OCI-LY3 (cell line): ENCODE measurements around the gene MOGAT2.
A peak's percentile ranks its signal among the peaks of the same experiment; 100 is the strongest.

ENCODE experiments used
- H2AFZ ChIP-seq: fragments of 200-600, 300-600 bp; shearing (Covaris generic); 2 replicates; pipeline ENCODE4 v1.6.0; 2014; ENCODE audit warnings: antibody characterized with exemption, low read depth, low read length
- H3K27ac ChIP-seq: fragments of 200-600, 300-600 bp; sonication (generic); 2 replicates; pipeline ENCODE4 v1.5.1; 2014; ENCODE audit warnings: mild to moderate bottlenecking, low read length, moderate library complexity, mixed read lengths
- H3K27me3 ChIP-seq: fragments of 200-600, 300-600 bp; sonication (generic); 2 replicates; pipeline ENCODE4 v1.6.1; 2014; ENCODE audit warnings: low read depth, low read length, mixed read lengths
- H3K36me3 ChIP-seq: fragments of 200-600, 300-600 bp; sonication (generic); replicated peaks from 2 replicates; pipeline ENCODE3; 2014; ENCODE audit warnings: low read depth, low read length, mixed read lengths
- H3K4me1 ChIP-seq: fragments of 300-600, 200-600 bp; sonication (generic); 2 replicates; pipeline ENCODE4 v1.6.1; 2014; ENCODE audit warnings: low read length, mixed read lengths
- H3K4me2 ChIP-seq: fragments of 200-600, 300-600 bp; sonication (generic); 2 replicates; pipeline ENCODE4 v1.6.1; 2014; ENCODE audit warnings: low read length, mixed read lengths
- H3K4me3 ChIP-seq: fragments of 300-600, 200-600 bp; sonication (generic); 2 replicates; pipeline ENCODE4 v1.5.1; 2014; ENCODE audit warnings: antibody characterized with exemption, mild to moderate bottlenecking, low read length, moderate library complexity
- H3K79me2 ChIP-seq: fragments of 300-600, 200-600 bp; shearing (Covaris generic); 2 replicates; pipeline ENCODE4 v1.6.1; 2014; ENCODE audit warnings: mild to moderate bottlenecking, low read length, mixed read lengths
- H3K9ac ChIP-seq: fragments of 300-600, 200-600 bp; shearing (Covaris generic); 2 replicates; pipeline ENCODE4 v1.6.0; 2014; ENCODE audit warnings: mild to moderate bottlenecking, low read length, moderate library complexity
- H3K9me3 ChIP-seq: fragments of 200-600, 300-600 bp; shearing (Covaris generic); 2 replicates; pipeline ENCODE4 v1.6.1; 2014; ENCODE audit warnings: low read length, mixed read lengths; ENCODE audit not compliant: insufficient read depth
- H4K20me1 ChIP-seq: fragments of 200-600, 300-600 bp; sonication (generic); 2 replicates; pipeline ENCODE4 v1.6.1; 2016; ENCODE audit warnings: low read length, mixed read lengths; ENCODE audit not compliant: insufficient read depth
- CTCF ChIP-seq: fragments of 200-600, 300-600 bp; sonication (generic); IDR thresholded peaks from 2 replicates; pipeline ENCODE4 v1.5.1; 2014; ENCODE audit warnings: antibody characterized with exemption, low read length, low read depth
- EZH2phosphoT487 ChIP-seq: fragments of 200-600 bp; shearing (Covaris generic); IDR thresholded peaks from 2 replicates; pipeline ENCODE4 v1.6.1; 2018; ENCODE audit warnings: antibody characterized with exemption, mixed run types, low read depth

Gene MOGAT2

GRCh38 chr11:75715688-75716087 lies 1.9 kb upstream of the MOGAT2 start:
- no peak overlapping the region for H3K4me2 ChIP-seq
- no peak overlapping the region for H3K27ac ChIP-seq
- H3K4me3 ChIP-seq: no peak overlapping the region
- peaks cover 14% of the 10 kb centered on the region for H3K4me1 ChIP-seq
- no peaks in the 10 kb centered on the region for H3K9me3 ChIP-seq
- no peaks in the 10 kb centered on the region for H3K79me2 ChIP-seq
- 0 out of 2 replicates have a peak, but pooled peaks cover 4% of the 10 kb centered on the region for H3K27me3 ChIP-seq
- no peaks in the 10 kb centered on the region for H3K36me3 ChIP-seq
- no peak for TF ChIP-seq CTCF
- TF ChIP-seq EZH2phosphoT487: no peak
- no peak overlapping the region for H2AFZ ChIP-seq
- no peak overlapping the region for H3K9ac ChIP-seq
- H4K20me1 ChIP-seq: no peaks in the 10 kb centered on the region

- Histone ChIP-seq H3K4me1 (peaks cover 14% of the 10 kb centered on the region), H3K27me3 (no peaks in the 10 kb centered on the region), H3K79me2 (no peaks in the 10 kb centered on the region), H3K4me3 (no peak overlapping the region), H2AFZ (no peak overlapping the region), H3K9ac (no peak overlapping the region), H3K9me3 (no peaks in the 10 kb centered on the region), H3K4me2 (no peak overlapping the region), H3K27ac (no peak overlapping the region), H3K36me3 (no peaks in the 10 kb centered on the region), H4K20me1 (no peaks in the 10 kb centered on the region)
- TF ChIP-seq CTCF (no peak), EZH2phosphoT487 (no peak)
Observed at GRCh38 chr11:75716659-75717058, 979 bp upstream of the MOGAT2 start.

- Histone ChIP-seq H4K20me1 (no peaks in the 10 kb centered on the region), H3K36me3 (no peaks in the 10 kb centered on the region), H3K79me2 (no peaks in the 10 kb centered on the region), H3K27ac (peak overlapping the region; percentile 9; the same call in 1 of the 2 replicates), H3K27me3 (no peaks in the 10 kb centered on the region), H3K4me2 (peak overlapping the region; percentile 58), H3K4me1 (peaks cover 14% of the 10 kb centered on the region), H3K4me3 (peak overlapping the region; percentile 9; the same call in 1 of the 2 replicates), H3K9ac (peak overlapping the region; percentile 45; the same call in 1 of the 2 replicates), H2AFZ (peak overlapping the region; percentile 100), H3K9me3 (no peaks in the 10 kb centered on the region)
- no peak for TF ChIP-seq CTCF
- TF ChIP-seq EZH2phosphoT487: no peak
Observed at GRCh38 chr11:75718419-75719339, 1.0 kb downstream of the MOGAT2 start.
